NB4 (cell line): ENCODE data around the gene LCNL1.

ENCODE experiments used
- CTCF ChIP-seq: IDR thresholded peaks from one replicate; pipeline ENCODE4 v1.5.1; 2012; ENCODE audit warnings: low read depth, low read length
- POLR2A ChIP-seq: IDR thresholded peaks from 2 replicates; pipeline ENCODE4 v1.6.1; 2011; ENCODE audit warnings: mild to moderate bottlenecking; ENCODE audit not compliant: insufficient read length; ENCODE audit errors: extremely low read depth

DNA sequence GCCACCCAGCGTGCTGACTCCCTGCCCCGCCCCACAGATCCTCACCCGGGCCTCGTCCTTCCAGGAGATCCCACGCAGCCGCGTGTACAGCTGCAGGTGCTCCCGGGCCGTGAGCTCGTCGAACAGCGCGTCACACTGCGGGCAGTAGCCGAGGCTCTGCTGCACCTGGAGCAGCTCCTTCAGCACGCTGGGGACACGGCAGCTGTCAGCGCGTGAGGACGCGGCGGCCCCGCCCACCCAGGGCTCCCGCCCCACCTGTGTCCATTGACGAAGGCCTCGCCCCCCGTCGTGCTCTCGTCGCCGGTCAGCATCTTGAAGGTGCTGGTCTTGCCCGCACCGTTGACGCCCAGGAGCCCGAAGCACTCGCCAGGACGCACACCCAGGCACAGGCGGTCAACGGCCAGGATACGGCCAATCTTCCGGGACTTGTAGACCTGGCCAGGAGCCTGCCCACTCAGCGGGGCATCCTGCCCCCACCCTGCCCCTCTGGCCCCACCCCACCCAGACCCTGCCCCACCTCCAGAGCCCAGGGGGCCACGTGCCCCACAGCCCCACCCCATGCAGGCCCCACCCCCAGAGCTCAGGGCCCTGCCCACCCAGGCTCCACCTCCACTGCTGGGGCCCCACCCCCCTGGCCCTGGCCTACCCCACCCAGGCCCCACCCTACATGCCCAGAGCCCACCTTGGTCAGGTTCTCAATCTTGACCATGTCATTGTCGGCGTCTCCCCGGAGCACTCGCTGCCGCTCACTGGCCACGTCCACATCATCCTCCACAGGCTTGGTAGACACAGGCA is 27.3 kb downstream of the LCNL1 start:
- TF ChIP-seq POLR2A: no peak
- TF ChIP-seq CTCF: no peak
